CD14-positive monocyte (primary cell): ENCODE data around the gene SMARCA4. TPM values are rescaled to one million over a fixed set of nuclear protein-coding genes. Genes with fewer than 3 reads are reported as not detected.
A peak's percentile ranks its signal among the peaks of the same experiment; 100 is the strongest.

ENCODE experiments used
- DNase-seq, 3 donors: peaks; one replicate each; pipeline ENCODE4 v3.0.0-alpha.2; 2011 to 2022
- H2AFZ ChIP-seq: 2 replicates; pipeline ENCODE4 v1.6.0; 2012; ENCODE audit warnings: mild to moderate bottlenecking, low read depth, low read length, inconsistent platforms; ENCODE audit not compliant: insufficient read depth, poor library complexity, severe bottlenecking
- H3K27ac ChIP-seq, 2 donors: 1 replicate in 1 of 2; 2 replicates in 1 of 2; pipeline ENCODE4 v1.5.1; 2012 to 2013; ENCODE audit warnings: low read length in 2 of 2, control low read depth in 1 of 2, inconsistent platforms in 1 of 2, low read depth in 1 of 2, mild to moderate bottlenecking in 1 of 2
- H3K27me3 ChIP-seq, 2 donors: one replicate each; pipeline versions ENCODE4 v1.6.0 to v1.6.1; 2011 to 2013; ENCODE audit warnings: low read length in 2 of 2; ENCODE audit not compliant: control insufficient read depth in 2 of 2, insufficient read depth in 2 of 2
- H3K36me3 ChIP-seq, 2 donors: replicated peaks in 1 of 2; 1 replicate in 1 of 2; 2 replicates in 1 of 2; pipeline versions ENCODE4 v1.5.1 to v1.6.1; 2012 to 2013; ENCODE audit warnings: low read length in 2 of 2, control low read depth in 1 of 2, inconsistent platforms in 1 of 2, mild to moderate bottlenecking in 1 of 2; ENCODE audit not compliant: insufficient read depth in 2 of 2, control insufficient read depth in 1 of 2
- H3K4me1 ChIP-seq, 2 donors: 1 replicate in 1 of 2; 2 replicates in 1 of 2; pipeline versions ENCODE4 v1.5.1 to v1.6.1; 2012 to 2013; ENCODE audit warnings: low read length in 2 of 2, control low read depth in 1 of 2, inconsistent platforms in 1 of 2, mild to moderate bottlenecking in 1 of 2, moderate library complexity in 1 of 2; ENCODE audit not compliant: insufficient read depth in 2 of 2, control insufficient read depth in 1 of 2
- H3K4me2 ChIP-seq: replicated peaks from 2 replicates; pipeline ENCODE3; 2012; ENCODE audit warnings: low read length, moderate library complexity, mild to moderate bottlenecking; ENCODE audit not compliant: poor library complexity, severe bottlenecking; ENCODE audit errors: extremely low read depth
- H3K4me3 ChIP-seq, 3 experiments: fragments of 200-600 bp in 1 of 3; sonication (generic) in 1 of 3; replicated peaks in 1 of 3; 1 replicate in 2 of 3; 2 replicates in 1 of 3; pipeline ENCODE4 v1.5.1; 2011 to 2013; ENCODE audit warnings: low read length in 3 of 3, mild to moderate bottlenecking in 3 of 3, control low read depth in 2 of 3, low read depth in 2 of 3, inconsistent platforms in 1 of 3, moderate library complexity in 1 of 3
- H3K79me2 ChIP-seq: 2 replicates; pipeline ENCODE4 v1.6.0; 2012; ENCODE audit warnings: mild to moderate bottlenecking, control low read depth, inconsistent platforms, low read length, moderate library complexity; ENCODE audit not compliant: insufficient read depth
- H3K9ac ChIP-seq: 2 replicates; pipeline ENCODE4 v1.6.0; 2017; ENCODE audit warnings: low read length, mild to moderate bottlenecking; ENCODE audit not compliant: insufficient read depth, poor library complexity, severe bottlenecking
- H3K9me3 ChIP-seq, 2 donors: replicated peaks in 1 of 2; 1 replicate in 1 of 2; 2 replicates in 1 of 2; pipeline versions ENCODE4 v1.5.1 to v1.6.1; 2012 to 2013; ENCODE audit warnings: low read length in 2 of 2, control low read depth in 1 of 2; ENCODE audit not compliant: control insufficient read depth in 1 of 2, insufficient read depth in 1 of 2
- H4K20me1 ChIP-seq: 2 replicates; pipeline ENCODE4 v1.6.0; 2012; ENCODE audit warnings: mild to moderate bottlenecking, low read length, control low read depth, moderate library complexity; ENCODE audit not compliant: insufficient read depth
- H3K27ac Mint-ChIP-seq, 7 donors: one replicate each; pipeline ENCODE4 v1.8.0; 2020; ENCODE audit warnings: mild to moderate bottlenecking in 7 of 7, mixed read lengths in 7 of 7, moderate library complexity in 6 of 7, inconsistent platforms in 2 of 7
- H3K27me3 Mint-ChIP-seq, 3 donors: one replicate each; pipeline ENCODE4 v1.8.0; 2021 to 2022; ENCODE audit warnings: low read depth in 3 of 3, mild to moderate bottlenecking in 3 of 3, mixed read lengths in 3 of 3, moderate library complexity in 3 of 3, inconsistent platforms in 1 of 3
- H3K36me3 Mint-ChIP-seq, 2 donors: one replicate each; pipeline ENCODE4 v1.8.0; 2020; ENCODE audit warnings: mixed read lengths in 2 of 2, inconsistent platforms in 1 of 2, mild to moderate bottlenecking in 1 of 2
- H3K4me1 Mint-ChIP-seq: one replicate; pipeline ENCODE4 v1.8.0; 2020; ENCODE audit warnings: mild to moderate bottlenecking, mixed read lengths
- H3K4me3 Mint-ChIP-seq, 2 donors: one replicate each; pipeline ENCODE4 v1.8.0; 2020; ENCODE audit warnings: mild to moderate bottlenecking in 2 of 2, mixed read lengths in 2 of 2, moderate library complexity in 1 of 2
- H3K9me3 Mint-ChIP-seq, 7 donors: one replicate each; pipeline ENCODE4 v1.8.0; 2020 to 2022; ENCODE audit warnings: mixed read lengths in 7 of 7, mild to moderate bottlenecking in 6 of 7, moderate library complexity in 6 of 7, inconsistent platforms in 2 of 7
- CTCF ChIP-seq: fragments of 200-600 bp; IDR thresholded peaks from one replicate; pipeline ENCODE4 v1.8.0; 2022; ENCODE audit warnings: antibody characterized with exemption, mild to moderate bottlenecking
- WGBS: methylation state at CpG from one replicate; pipeline ENCODE4 v1.1.5; 2013; ENCODE audit warnings: missing lambda C conversion rate; ENCODE audit not compliant: insufficient coverage; 5-methylcytosine and 5-hydroxymethylcytosine counted together
- intact Hi-C, 2 donors: fragments of 100-400 bp; cut with micrococcal nuclease; formaldehyde crosslinking; loops; one replicate each; pipeline versions ENCODE4 v1.15.0 to v1.15.1; 2023
- polyA plus RNA-seq, 3 donors: library from polyadenylated mRNA; depleted of rRNA in 1 of 3; unstranded in 2 of 3; stranded (reverse) in 1 of 3; fragments of 300-500 nt in 2 of 3; fragments of >200 nt in 1 of 3; fragmentation: Illumina TruSeq in 2 of 3; gene quantifications; 1 replicate in 2 of 3; 2 replicates in 1 of 3; pipeline ENCODE4 v1.2.3, GENCODE V29; 2012 to 2021

Gene SMARCA4
- polyA plus RNA-seq, 3 donors: 5.1 to 53.3 (median 7.0) TPM

- no peaks in the 10 kb centered on the region for H4K20me1 ChIP-seq
- H3K27ac ChIP-seq: no peak overlapping the region
- H3K36me3 Mint-ChIP-seq: peaks cover 77 to 99% of the 10 kb centered on the region in 2 donors
- H3K4me2 ChIP-seq: no peak overlapping the region
- H3K4me3 Mint-ChIP-seq: no peak overlapping the region
- peaks cover 0 to 2% (median 0%) of the 10 kb centered on the region in 7 donors for H3K9me3 Mint-ChIP-seq
- H3K4me1 ChIP-seq: no peaks in the 10 kb centered on the region
- no peaks in the 10 kb centered on the region for H3K27me3 ChIP-seq
- TF ChIP-seq CTCF: no peak
- no peak overlapping the region for H3K4me3 ChIP-seq
- no peaks in the 10 kb centered on the region for H3K9me3 ChIP-seq
- whole genome bisulfite sequencing: 97% methylated on average over 34 of the region's 36 CpGs
- intact Hi-C loops: no loop called here
- H3K9ac ChIP-seq: no peak overlapping the region
- no peaks in the 10 kb centered on the region for H3K79me2 ChIP-seq
- no peak for DNase-seq
- no peaks in the 10 kb centered on the region for H3K4me1 Mint-ChIP-seq
- no peak overlapping the region for H3K27ac Mint-ChIP-seq
- H3K36me3 ChIP-seq: peaks cover 53 to 85% of the 10 kb centered on the region in 2 donors
- H2AFZ ChIP-seq: no peak overlapping the region
- peaks cover 0 to 1% (median 0%) of the 10 kb centered on the region in 3 donors for H3K27me3 Mint-ChIP-seq
Observed at GRCh38 chr19:11105014-11105636, 144.3 kb downstream of the SMARCA4 start.

- Histone ChIP-seq H3K36me3 (peaks cover 60 to 87% of the 10 kb centered on the region in 2 donors), H3K79me2 (no peaks in the 10 kb centered on the region), H3K4me1 (no peaks in the 10 kb centered on the region), H3K27me3 (no peaks in the 10 kb centered on the region), H2AFZ (no peak overlapping the region), H4K20me1 (no peaks in the 10 kb centered on the region), H3K9me3 (no peaks in the 10 kb centered on the region), H3K4me3 (no peak overlapping the region), H3K4me2 (no peak overlapping the region), H3K9ac (no peak overlapping the region), H3K27ac (no peak overlapping the region)
- Mint-ChIP-seq H3K36me3 (peaks cover 79 to 100% of the 10 kb centered on the region in 2 donors), H3K9me3 (no peaks in the 10 kb centered on the region), H3K27me3 (no peaks in the 10 kb centered on the region), H3K4me1 (no peaks in the 10 kb centered on the region), H3K27ac (peak overlapping the region in 1 of 7 donors; percentile 64), H3K4me3 (no peak overlapping the region)
- DNase-seq: no peak
- no peak for TF ChIP-seq CTCF
- WGBS: 97% methylated on average over 13 of the region's 13 CpGs
- intact Hi-C loops: no loop called here
Observed at GRCh38 chr19:11106477-11106876, 145.6 kb downstream of the SMARCA4 start.
